Neural progenitor cell (in vitro differentiated cells): ENCODE results near the gene SYNDIG1.

Source experiments
- CTCF ChIP-seq: fragments of 200-600 bp; sonication (generic); IDR thresholded peaks from 2 replicates; pipeline ENCODE4 v1.5.1; 2017; ENCODE audit warnings: antibody characterized with exemption, mild to moderate bottlenecking
- EZH2 ChIP-seq: fragments of 200-600 bp; sonication (generic); IDR thresholded peaks from 2 replicates; pipeline ENCODE4 v1.6.1; 2017; ENCODE audit warnings: antibody characterized with exemption, mild to moderate bottlenecking, moderate library complexity
- EZH2phosphoT487 ChIP-seq: fragments of 200-600 bp; sonication (generic); IDR thresholded peaks from 2 replicates; pipeline ENCODE4 v1.6.1; 2017; ENCODE audit warnings: antibody characterized with exemption

DNA sequence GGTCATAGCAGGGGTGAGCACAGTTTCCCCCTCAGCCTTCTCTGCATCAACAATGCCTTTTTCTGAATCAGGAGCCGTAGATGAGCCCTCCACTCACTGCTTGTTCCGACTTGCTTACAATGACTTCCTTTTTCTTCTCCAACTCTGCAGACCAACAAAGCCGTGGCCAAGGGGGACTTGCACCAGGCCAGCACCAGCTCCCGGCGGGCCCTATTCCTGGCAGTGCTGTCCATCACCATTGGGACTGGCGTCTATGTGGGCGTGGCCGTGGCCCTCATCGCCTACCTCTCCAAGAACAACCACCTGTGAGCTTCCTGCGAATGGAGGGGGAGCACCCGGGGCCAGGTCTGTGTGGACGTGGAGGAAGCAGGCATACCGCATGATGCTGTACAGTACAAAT, 195.8 kb downstream of the SYNDIG1 start:
- TF ChIP-seq EZH2phosphoT487 = no peak
- no peak for TF ChIP-seq EZH2
- TF ChIP-seq CTCF = no peak
